SK-N-MC (cell line): ENCODE data around the gene FGD5.

Source experiments
- EZH2 ChIP-seq: fragments of 200-600 bp; sonication (generic); IDR thresholded peaks from one replicate; pipeline ENCODE4 v1.6.1; 2017; ENCODE audit warnings: antibody characterized with exemption
- FOXP2 ChIP-seq: optimal IDR thresholded peaks from 2 replicates; pipeline ENCODE3; 2011; ENCODE audit warnings: mild to moderate bottlenecking, moderate library complexity; ENCODE audit not compliant: insufficient read depth; ENCODE audit errors: extremely low read length, control extremely low read depth
- POLR2AphosphoS5 ChIP-seq: IDR thresholded peaks from 2 replicates; pipeline ENCODE4 v1.6.1; 2012; ENCODE audit warnings: mild to moderate bottlenecking, low read depth, low read length, borderline replicate concordance

DNA sequence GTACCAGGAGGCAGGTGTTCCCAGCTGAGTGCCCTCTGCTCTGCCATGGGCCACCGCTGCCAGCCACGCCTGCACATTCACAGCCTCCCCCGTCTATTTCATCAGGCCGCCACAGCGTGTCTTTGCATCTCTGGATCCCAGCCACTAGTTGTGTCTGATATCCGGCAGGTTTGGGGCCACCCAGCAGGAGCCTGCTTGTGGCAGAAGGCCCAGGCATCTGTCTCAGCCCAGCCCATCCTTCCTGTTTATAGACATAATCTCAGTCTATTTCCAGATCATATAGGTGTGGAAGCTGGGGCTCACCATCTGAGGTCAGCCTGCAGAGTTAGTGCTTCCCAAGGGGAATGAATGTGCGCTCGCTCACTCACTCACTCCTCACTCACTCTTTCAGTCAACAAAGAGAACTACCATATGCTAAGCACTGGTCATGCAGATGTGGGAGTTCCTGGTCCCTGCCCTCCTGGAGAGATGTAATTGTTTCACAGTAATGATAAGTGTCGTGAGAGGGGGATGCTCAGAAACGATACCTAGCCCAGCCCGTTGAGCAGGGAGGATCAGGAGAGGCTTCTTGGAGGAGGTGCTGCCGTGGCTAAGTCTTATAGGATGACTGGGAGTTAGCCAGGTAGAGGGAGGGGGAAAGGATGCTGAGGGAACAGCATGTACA lies 60.6 kb downstream of the FGD5 start:
- TF ChIP-seq EZH2 (no peak), POLR2AphosphoS5 (no peak), FOXP2 (no peak)
